ENCODE results near the gene CAMK2A. TPM values are rescaled to one million over a fixed set of nuclear protein-coding genes. Genes with fewer than 3 reads are reported as not detected.
"Not testable (repeated sequence)": the region's sequence is repeated elsewhere in the genome, so short reads cannot be mapped to it uniquely, and the experiment has no call there.

The CAMK2A gene
- total RNA-seq, 4 donors from 2014 or later: not detected

GRCh38 chr5:150249744-150250143 is 39.8 kb downstream of the CAMK2A start:
- TF ChIP-seq CTCF (IDR thresholded peaks at IDR 0.05): no peak
- DNase-seq: no peak
- H3K36me3 ChIP-seq: no peaks in the 10 kb centered on the region
- no peak overlapping the region for H3K27ac ChIP-seq
- no peaks in the 10 kb centered on the region for H3K9me3 ChIP-seq
- 78 to 81% methylated on average over 5 of the region's 5 CpGs for WGBS, 2 donors
- no peaks in the 10 kb centered on the region for H3K27me3 ChIP-seq
- no peaks in the 10 kb centered on the region for H3K4me1 ChIP-seq
- intact Hi-C loops (cut with DNase I): no loop called here
- H3K4me3 ChIP-seq (replicated peaks in 1 of 3): no peak overlapping the region

- H3K9me3 ChIP-seq: no peaks in the 10 kb centered on the region
- DNase-seq: no peak
- intact Hi-C loops (cut with DNase I): no loop called here
- TF ChIP-seq POLR2A (IDR thresholded peaks at IDR 0.05) (no peak), CTCF (IDR thresholded peaks at IDR 0.05) (no peak)
- H3K27ac ChIP-seq: no peak overlapping the region
- no peaks in the 10 kb centered on the region for H3K4me1 ChIP-seq
- H3K27me3 ChIP-seq: no peaks in the 10 kb centered on the region
- H3K36me3 ChIP-seq: no peaks in the 10 kb centered on the region
- no peak overlapping the region for H3K4me3 ChIP-seq (replicated peaks in 1 of 3)
- 90 to 95% methylated on average over 3 of the region's 3 CpGs for WGBS, 2 donors
Observed at GRCh38 chr5:150248946-150249345, 40.6 kb downstream of the CAMK2A start.

- intact Hi-C loops (cut with DNase I); H3K4me3 ChIP-seq (replicated peaks in 1 of 3); H3K27me3 ChIP-seq; H3K36me3 ChIP-seq; H3K4me1 ChIP-seq; H3K9me3 ChIP-seq; DNase-seq; H3K27ac ChIP-seq: not testable (repeated sequence)
- WGBS, 2 donors: 93 to 94% methylated on average over 6 of the region's 6 CpGs
Observed at GRCh38 chr5:150248493-150248892, 41.1 kb downstream of the CAMK2A start.

GRCh38 chr5:150247726-150248125 is 41.8 kb downstream of the CAMK2A start:
- TF ChIP-seq POLR2A (IDR thresholded peaks at IDR 0.05) (no peak), CTCF (IDR thresholded peaks at IDR 0.05) (no peak)
- Histone ChIP-seq H3K4me3 (replicated peaks in 1 of 3) (no peak overlapping the region), H3K4me1 (no peaks in the 10 kb centered on the region), H3K27me3 (no peaks in the 10 kb centered on the region), H3K36me3 (no peaks in the 10 kb centered on the region), H3K9me3 (no peaks in the 10 kb centered on the region), H3K27ac (no peak overlapping the region)
- 94 to 95% methylated on average over 9 of the region's 9 CpGs for WGBS, 2 donors
- intact Hi-C loops (cut with DNase I): no loop called here
- DNase-seq: no peak

GRCh38 chr5:150246835-150247234 is 42.7 kb downstream of the CAMK2A start:
- Histone ChIP-seq H3K9me3 (no peaks in the 10 kb centered on the region), H3K4me1 (no peaks in the 10 kb centered on the region), H3K27me3 (no peaks in the 10 kb centered on the region), H3K4me3 (replicated peaks in 1 of 3) (no peak overlapping the region), H3K27ac (no peak overlapping the region), H3K36me3 (no peaks in the 10 kb centered on the region)
- 79 to 91% methylated on average over 4 to 5 of the region's 5 CpGs for WGBS, 2 donors
- intact Hi-C loops (cut with DNase I): no loop called here
- TF ChIP-seq POLR2A (IDR thresholded peaks at IDR 0.05): no peak
- TF ChIP-seq CTCF (IDR thresholded peaks at IDR 0.05): no peak
- no peak for DNase-seq

- no peaks in the 10 kb centered on the region for H3K9me3 ChIP-seq
Observed at GRCh38 chr5:150246429-150246828, 43.1 kb downstream of the CAMK2A start.

More at GRCh38 chr5:150246429-150246828, 43.1 kb downstream of the CAMK2A start:
- intact Hi-C loops (cut with DNase I): no loop called here
- 88 to 91% methylated on average over 5 of the region's 5 CpGs for WGBS, 2 donors
- no peaks in the 10 kb centered on the region for H3K4me1 ChIP-seq
- no peak for DNase-seq
- H3K36me3 ChIP-seq: no peaks in the 10 kb centered on the region
- no peak for TF ChIP-seq POLR2A (IDR thresholded peaks at IDR 0.05)
- TF ChIP-seq CTCF (IDR thresholded peaks at IDR 0.05): no peak
- H3K4me3 ChIP-seq (replicated peaks in 1 of 3): no peak overlapping the region
- H3K27ac ChIP-seq: no peak overlapping the region
- H3K27me3 ChIP-seq: no peaks in the 10 kb centered on the region
